HepG2 (cell line): ENCODE measurements around the gene CACNG1. TPM values are rescaled to one million over a fixed set of nuclear protein-coding genes. Genes with fewer than 3 reads are reported as not detected.

Source experiments
- ATAC-seq: fragments of 200-7000 bp; cut with Tn5 transposase; 3 replicates; pipeline ENCODE4 v1.9.1; 2020; ENCODE audit warnings: mild to moderate bottlenecking, moderate library complexity
- BruUV-seq: library from RNA; stranded (reverse); fragments of 400-500 nt; replicated peaks from 2 replicates; lab custom pipeline; 2021; lab: Mats Ljungman, UMichigan
- CTCF ChIA-PET: fragments of 300-600 bp; formaldehyde crosslinking; extraction: SDS; loops from one replicate; lab custom pipeline; 2021; ENCODE audit warnings: low total read pairs, inconsistent platforms, low intra/inter-chr PET ratio; lab: Yijun Ruan, JAX
- POLR2A ChIA-PET: fragments of 350-600 bp; sonication (Branson Sonifier 250); formaldehyde crosslinking; loops from one replicate; lab custom pipeline; 2020; ENCODE audit warnings: antibody characterized with exemption, inconsistent platforms; lab: Yijun Ruan, JAX
- DNase-seq: peaks from one replicate; pipeline ENCODE4 v3.0.0-alpha.2; 2015; ENCODE audit warnings: low spot score
- FAIRE-seq: peaks from 3 replicates; lab custom pipeline; 2011; peaks lifted over from hg19 to GRCh38; lab: Jason Lieb, UNC
- H2AFZ ChIP-seq: one replicate; pipeline ENCODE4 v1.6.1; 2011; ENCODE audit warnings: low read length, inconsistent platforms
- H3K27ac ChIP-seq: fragments of 300-600 bp; 3 replicates; pipeline ENCODE4 v1.8.0; 2011; ENCODE audit warnings: mixed run types, mild to moderate bottlenecking, mixed read lengths, low read length, inconsistent platforms; ENCODE audit not compliant: insufficient read depth; ENCODE audit errors: extremely low read length
- H3K27me3 ChIP-seq, 2 experiments: fragments of 200-600 bp in 1 of 2; 2 replicates in 1 of 2; 3 replicates in 1 of 2; pipeline versions ENCODE4 v1.6.0 to v1.8.0; 2011; ENCODE audit warnings: low read length in 2 of 2, mild to moderate bottlenecking in 2 of 2, moderate library complexity in 2 of 2, inconsistent platforms in 1 of 2; ENCODE audit not compliant: insufficient read depth in 2 of 2, control insufficient read depth in 1 of 2
- H3K36me3 ChIP-seq, 2 experiments: fragments of 200-600 bp in 1 of 2; replicated peaks in 1 of 2; 2 replicates in 1 of 2; 3 replicates in 1 of 2; pipeline versions ENCODE4 v1.5.1 to v1.8.0; 2011; ENCODE audit warnings: low read length in 2 of 2, inconsistent platforms in 1 of 2; ENCODE audit not compliant: insufficient read depth in 2 of 2, control insufficient read depth in 1 of 2
- H3K4me1 ChIP-seq: 2 replicates; pipeline ENCODE4 v1.5.1; 2012; ENCODE audit warnings: low read length, inconsistent platforms; ENCODE audit not compliant: insufficient read depth
- H3K4me2 ChIP-seq: 2 replicates; pipeline ENCODE4 v1.6.0; 2011; ENCODE audit warnings: low read depth, low read length, inconsistent platforms
- H3K4me3 ChIP-seq, 3 experiments: fragments of 200-600 bp in 1 of 3; sonication (generic), shearing (Covaris generic) in 1 of 3; replicated peaks in 1 of 3; 2 replicates each; pipeline ENCODE4 v1.5.1; 2011 to 2016; ENCODE audit warnings: low read length in 3 of 3, inconsistent platforms in 2 of 3, low read depth in 2 of 3, mild to moderate bottlenecking in 2 of 3, control low read depth in 1 of 3, mixed read lengths in 1 of 3; ENCODE audit not compliant: insufficient read depth in 1 of 3
- H3K79me2 ChIP-seq: one replicate; pipeline ENCODE4 v1.6.1; 2011; ENCODE audit warnings: low read length, inconsistent platforms; ENCODE audit not compliant: insufficient read depth
- H3K9ac ChIP-seq: 2 replicates; pipeline ENCODE4 v1.6.0; 2011; ENCODE audit warnings: mild to moderate bottlenecking, low read depth, low read length, inconsistent platforms; ENCODE audit not compliant: insufficient read depth
- H3K9me3 ChIP-seq: 2 replicates; pipeline ENCODE4 v1.5.1; 2012; ENCODE audit warnings: mild to moderate bottlenecking, low read length
- H4K20me1 ChIP-seq: 2 replicates; pipeline ENCODE4 v1.6.0; 2011; ENCODE audit warnings: inconsistent platforms, mild to moderate bottlenecking, low read length, moderate library complexity; ENCODE audit not compliant: insufficient read depth
- BRCA1 ChIP-seq: sonication (generic); formaldehyde crosslinking; IDR thresholded peaks from 2 replicates; pipeline ENCODE4 v1.4.0; 2020; ENCODE audit warnings: missing genetic modification reagents
- EZH2 ChIP-seq: conservative IDR thresholded peaks from 2 replicates; pipeline ENCODE4 v1.6.1; 2012; ENCODE audit warnings: mild to moderate bottlenecking, low read depth, low read length, moderate library complexity
- JUND ChIP-seq: sonication (generic); formaldehyde crosslinking; IDR thresholded peaks from 2 replicates; pipeline ENCODE4 v1.8.0; 2022; ENCODE audit warnings: mild to moderate bottlenecking, missing genetic modification reagents
- MATR3 ChIP-seq: sonication (generic); formaldehyde crosslinking; IDR thresholded peaks from 2 replicates; pipeline ENCODE4 v1.4.0; 2020; ENCODE audit warnings: missing genetic modification reagents
- PHF21A ChIP-seq: sonication (generic); formaldehyde crosslinking; IDR thresholded peaks from 2 replicates; pipeline ENCODE4 v1.5.0; 2020; ENCODE audit warnings: mild to moderate bottlenecking, missing genetic modification reagents
- RARA ChIP-seq: IDR thresholded peaks from 2 replicates; pipeline ENCODE4 v1.6.1; 2016; ENCODE audit warnings: missing genetic modification reagents, missing compliant biosample characterization
- SKIL ChIP-seq: sonication (generic); formaldehyde crosslinking; IDR thresholded peaks from 2 replicates; pipeline ENCODE4 v1.8.0; 2022; ENCODE audit warnings: missing genetic modification reagents, mild to moderate bottlenecking, moderate library complexity, borderline replicate concordance
- SYNCRIP ChIP-seq: fragments of 200-400 bp; formaldehyde crosslinking; IDR thresholded peaks from 2 replicates; pipeline ENCODE4 v1.6.1; 2018; ENCODE audit warnings: mild to moderate bottlenecking, low read depth, low read length; ENCODE audit not compliant: insufficient read depth
- ZNF232 ChIP-seq: sonication (generic); formaldehyde crosslinking; IDR thresholded peaks from 2 replicates; pipeline ENCODE4 v1.4.0; 2020; ENCODE audit warnings: missing genetic modification reagents, borderline replicate concordance
- ZNF253 ChIP-seq: sonication (generic); formaldehyde crosslinking; IDR thresholded peaks from 2 replicates; pipeline ENCODE4 v1.8.0; 2022; ENCODE audit warnings: mild to moderate bottlenecking, missing genetic modification reagents, borderline replicate concordance
- ZNF264 ChIP-seq: sonication (generic); formaldehyde crosslinking; IDR thresholded peaks from 2 replicates; pipeline ENCODE4 v1.4.0; 2020; ENCODE audit warnings: missing genetic modification reagents
- ZNF350 ChIP-seq: sonication (generic); formaldehyde crosslinking; IDR thresholded peaks from 2 replicates; pipeline ENCODE4 v1.4.0; 2020; ENCODE audit warnings: mild to moderate bottlenecking, low read depth, missing genetic modification reagents, borderline replicate concordance
- ZNF546 ChIP-seq: sonication (generic); formaldehyde crosslinking; conservative IDR thresholded peaks from 2 replicates; pipeline ENCODE4 v1.8.1; 2023; ENCODE audit warnings: mild to moderate bottlenecking, missing genetic modification reagents
- ZNF629 ChIP-seq: sonication (generic); formaldehyde crosslinking; conservative IDR thresholded peaks from 2 replicates; pipeline ENCODE4 v1.5.0; 2020; ENCODE audit warnings: missing genetic modification reagents
- ZNF720 ChIP-seq: sonication (generic); formaldehyde crosslinking; IDR thresholded peaks from 2 replicates; pipeline ENCODE4 v1.4.0; 2020; ENCODE audit warnings: missing genetic modification reagents
- WGBS: methylation state at CpG from one replicate; pipeline ENCODE4 v1.1.6; 2017; ENCODE audit warnings: low lambda C conversion rate; 5-methylcytosine and 5-hydroxymethylcytosine counted together
- in situ Hi-C: cut with HindIII; loops from 2 replicates; pipeline ENCODE4 v1.10.0; 2017; ENCODE audit warnings: low pct_unique_long_range_greater_than_20kb; ENCODE audit not compliant: extremely low pct_ligation_motif_present
- intact Hi-C: fragments of 100-400 bp; cut with micrococcal nuclease; formaldehyde crosslinking; loops from one replicate; pipeline ENCODE4 v1.10.0; 2022; ENCODE audit not compliant: unreplicated experiment
- polyA plus RNA-seq, 8 experiments: library from polyadenylated mRNA; depleted of rRNA in 3 of 8; stranded (reverse) in 7 of 8; unstranded in 1 of 8; fragments of >200 nt; fragmentation: Illumina TruSeq in 4 of 8; extraction: Trizol in 4 of 8; gene quantifications; 2 replicates each; pipeline versions ENCODE4 v1.2.1 to v1.2.3, GENCODE V29; 2011 to 2016; ENCODE audit warnings: low read depth in 4 of 8, missing spikeins in 1 of 8, mixed read lengths in 1 of 8; ENCODE audit not compliant: insufficient read depth in 1 of 8
- total RNA-seq, 5 experiments: library from RNA; depleted of rRNA; stranded (reverse); fragments of >200 nt; fragmentation: Illumina TruSeq; extraction: Trizol; gene quantifications; 2 replicates each; pipeline ENCODE4 v1.2.3, GENCODE V29; 2016; ENCODE audit warnings: low read depth in 1 of 5
- TF ChIP-seq, protein P1 (sequence below): sonication (generic); formaldehyde crosslinking; IDR thresholded peaks from 2 replicates; pipeline ENCODE4 v1.4.0; 2020; ENCODE audit warnings: low read depth, mild to moderate bottlenecking, missing genetic modification reagents

CACNG1 gene
- total and polyA plus RNA-seq, 2 of the 13 experiments (the other 11 are each of a cell fraction or from before 2014, with no cell fraction given): not detected

- POLR2A ChIA-PET: no interaction called here
- no peak for FAIRE-seq
- H3K79me2 ChIP-seq: no peaks in the 10 kb centered on the region
- no peak overlapping the region for H3K4me2 ChIP-seq
- H3K9me3 ChIP-seq: no peaks in the 10 kb centered on the region
- no peaks in the 10 kb centered on the region for H3K36me3 ChIP-seq
- H3K9ac ChIP-seq: no peak overlapping the region
- no peak for ATAC-seq
- H3K27me3 ChIP-seq: peaks cover 2 to 5% of the 10 kb centered on the region in 2 experiments; a peak in 2 of 5 replicates
- no TSS peak for BruUV-seq
- H4K20me1 ChIP-seq: no peaks in the 10 kb centered on the region
- CTCF ChIA-PET: no interaction called here
- 0 out of 2 replicates have a peak, but pooled peaks have one; percentile 17 for TF ChIP-seq PHF21A (CRISPR knock-in tag)
- TF ChIP-seq MATR3 (CRISPR knock-in tag): no peak
- TF ChIP-seq, all 625 proteins: peak for 1
- H3K27ac ChIP-seq: no peak overlapping the region
- no peak overlapping the region for H2AFZ ChIP-seq
- H3K4me1 ChIP-seq: peaks cover 15% of the 10 kb centered on the region
- in situ Hi-C loops: no loop called here
- intact Hi-C loops: no loop called here
- no peak overlapping the region for H3K4me3 ChIP-seq
- DNase-seq: no peak
- 86% methylated on average over 6 of the region's 6 CpGs for WGBS
Measured at GRCh38 chr17:67059372-67059771, 15.0 kb downstream of the CACNG1 start.

DNA sequence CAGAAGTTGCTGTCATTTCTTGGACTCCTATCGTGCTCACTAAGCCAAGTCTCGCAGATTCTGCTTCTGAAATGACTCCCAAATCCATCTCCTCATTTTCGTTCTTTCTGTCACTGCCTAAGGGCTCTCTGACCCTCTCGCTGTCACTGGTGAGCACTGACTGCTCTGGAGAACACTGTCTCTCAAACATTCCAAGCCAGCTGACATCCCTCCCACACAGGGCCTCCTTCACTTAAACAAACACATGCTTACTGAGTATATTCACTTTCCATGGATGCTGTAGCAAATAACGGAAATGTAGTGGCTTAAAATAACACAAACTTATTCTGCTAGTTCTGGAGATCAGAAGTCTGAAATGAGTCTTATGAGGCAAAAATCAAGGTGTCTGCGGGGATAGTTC, 18.8 kb downstream of the CACNG1 start:
- DNase-seq: no peak
- 76% methylated on average over 6 of the region's 6 CpGs for WGBS
- Histone ChIP-seq H3K4me3 (no peak overlapping the region), H4K20me1 (no peaks in the 10 kb centered on the region), H3K4me1 (peaks cover 15% of the 10 kb centered on the region), H3K9ac (no peak overlapping the region), H3K9me3 (no peaks in the 10 kb centered on the region), H3K79me2 (no peaks in the 10 kb centered on the region), H3K27ac (no peak overlapping the region), H3K27me3 (no peaks in the 10 kb centered on the region), H2AFZ (no peak overlapping the region), H3K4me2 (no peak overlapping the region), H3K36me3 (no peaks in the 10 kb centered on the region)
- peak; percentile 43 for ATAC-seq
- ChIA-PET CTCF (no interaction called here), POLR2A (no interaction called here)
- intact Hi-C loops (no loop called here), in situ Hi-C loops (no loop called here)
- no peak for FAIRE-seq
- BruUV-seq: no TSS peak
- TF ChIP-seq BRCA1 (CRISPR knock-in tag) (no peak), ZNF720 (CRISPR knock-in tag) (no peak), JUND (CRISPR knock-in tag) (no peak), ZNF546 (CRISPR knock-in tag) (no peak), ZNF350 (no peak), ZNF629 (no peak), ZNF232 (no peak), SKIL (no peak), EZH2 (no peak), ZNF264 (CRISPR knock-in tag) (no peak), SYNCRIP (no peak), RARA (CRISPR knock-in tag) (no peak), ZNF253 (no peak)
- TF ChIP-seq, protein P1, sequence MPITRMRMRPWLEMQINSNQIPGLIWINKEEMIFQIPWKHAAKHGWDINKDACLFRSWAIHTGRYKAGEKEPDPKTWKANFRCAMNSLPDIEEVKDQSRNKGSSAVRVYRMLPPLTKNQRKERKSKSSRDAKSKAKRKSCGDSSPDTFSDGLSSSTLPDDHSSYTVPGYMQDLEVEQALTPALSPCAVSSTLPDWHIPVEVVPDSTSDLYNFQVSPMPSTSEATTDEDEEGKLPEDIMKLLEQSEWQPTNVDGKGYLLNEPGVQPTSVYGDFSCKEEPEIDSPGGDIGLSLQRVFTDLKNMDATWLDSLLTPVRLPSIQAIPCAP (CRISPR knock-in tag): no peak
